Tibial nerve (tissue), 4 donors: ENCODE measurements around the gene NME3. TPM values are rescaled to one million over a fixed set of nuclear protein-coding genes. Genes with fewer than 3 reads are reported as not detected.
"Not testable (repeated sequence)": the region's sequence is repeated elsewhere in the genome, so short reads cannot be mapped to it uniquely, and the experiment has no call there.

Experiments used
- DNase-seq, 2 donors: peaks; one replicate each; pipeline ENCODE4 v3.0.0-alpha.2; 2019; ENCODE audit warnings: low spot score in 2 of 2
- H3K27ac ChIP-seq, 4 donors: fragments of 200-600 bp; sonication (generic) in 3 of 4; one replicate each; pipeline ENCODE4 v1.5.1; 2017 to 2019; ENCODE audit warnings: mild to moderate bottlenecking in 1 of 4
- H3K27me3 ChIP-seq, 2 donors: fragments of 200-600 bp; sonication (generic) in 1 of 2; one replicate each; pipeline versions ENCODE4 v1.5.1 to v1.6.0; 2017 to 2019
- H3K36me3 ChIP-seq, 3 donors: fragments of 200-600 bp; sonication (generic); one replicate each; pipeline ENCODE4 v1.5.1; 2018 to 2019
- H3K4me1 ChIP-seq, 4 donors: fragments of 200-600 bp; sonication (generic) in 3 of 4; one replicate each; pipeline ENCODE4 v1.5.1; 2017 to 2019
- H3K4me3 ChIP-seq, 4 donors: fragments of 200-600 bp; sonication (generic) in 3 of 4; one replicate each; pipeline ENCODE4 v1.5.1; 2017 to 2019; ENCODE audit warnings: mild to moderate bottlenecking in 1 of 4, moderate library complexity in 1 of 4
- H3K9me3 ChIP-seq, 4 donors: fragments of 200-600 bp; sonication (generic) in 3 of 4; one replicate each; pipeline ENCODE4 v1.5.1; 2017 to 2019
- EP300 ChIP-seq, 2 donors: sonication (generic); formaldehyde crosslinking; IDR thresholded peaks; one replicate each; pipeline ENCODE4 v1.6.1; 2017; ENCODE audit warnings: antibody characterized with exemption in 2 of 2, mild to moderate bottlenecking in 1 of 2
- POLR2A ChIP-seq, 2 donors: fragments of 450-650 bp; IDR thresholded peaks; one replicate each; pipeline ENCODE4 v1.6.1; 2017; ENCODE audit warnings: antibody characterized with exemption in 2 of 2, mild to moderate bottlenecking in 2 of 2, moderate library complexity in 2 of 2
- whole genome bisulfite sequencing, 2 donors: methylation state at CpG; one replicate each; pipeline ENCODE4 v1.1.5; 2018; 5-methylcytosine and 5-hydroxymethylcytosine counted together
- total RNA-seq, 4 donors: library from RNA; depleted of rRNA; stranded (reverse); fragments of >200 nt; gene quantifications; one replicate each; pipeline ENCODE4 v1.1.0, GENCODE V29; 2016
- TF ChIP-seq, protein P1 (sequence below), 5 experiments: fragments of 200-600 bp in 3 of 5; fragments of 450-650 bp in 2 of 5; sonication (generic) in 3 of 5; IDR thresholded peaks; one replicate each; pipeline ENCODE4 v1.5.1; 2016 to 2019; ENCODE audit warnings: antibody characterized with exemption in 5 of 5, mild to moderate bottlenecking in 3 of 5, moderate library complexity in 2 of 5

NME3 gene
- total RNA-seq, 4 donors from 2014 or later = 113 to 198 (median 128) TPM

DNA sequence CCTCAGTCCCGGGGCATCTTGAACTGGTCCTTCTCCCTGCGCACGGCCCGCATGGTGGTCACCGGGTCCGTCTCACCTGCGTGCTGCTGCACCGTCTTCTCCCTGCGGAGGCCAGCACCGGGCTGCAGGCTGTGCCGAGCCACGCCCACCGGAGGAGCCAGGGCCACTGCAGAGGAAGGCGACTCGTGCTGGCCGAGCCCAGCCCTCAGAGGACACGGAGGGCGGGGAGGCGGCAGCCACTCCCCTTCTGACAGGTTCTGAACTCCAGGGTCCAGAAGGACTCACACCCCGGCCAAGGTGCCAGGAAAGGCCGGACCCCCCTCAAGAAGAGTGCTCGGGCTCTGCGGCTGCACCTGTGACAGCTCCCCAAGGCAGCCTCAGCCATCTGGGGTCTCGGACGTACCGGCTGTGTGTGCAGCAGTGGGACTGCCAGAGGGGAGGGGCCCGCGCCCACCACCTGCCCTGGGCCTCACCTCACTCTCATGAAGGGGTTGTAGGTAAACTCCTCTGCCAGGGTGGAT lies 38.0 kb upstream of the NME3 start:
- no peak overlapping the region for H3K27ac ChIP-seq
- H3K36me3 ChIP-seq = peaks cover 0 to 73% (median 12%) of the 10 kb centered on the region in 3 donors
- no peak overlapping the region for H3K4me3 ChIP-seq
- DNase-seq = no peak
- no peaks in the 10 kb centered on the region for H3K9me3 ChIP-seq
- H3K27me3 ChIP-seq = no peaks in the 10 kb centered on the region
- TF ChIP-seq POLR2A (IDR thresholded peaks at IDR 0.05) (no peak), EP300 (IDR thresholded peaks at IDR 0.05) (no peak)
- TF ChIP-seq, protein P1, sequence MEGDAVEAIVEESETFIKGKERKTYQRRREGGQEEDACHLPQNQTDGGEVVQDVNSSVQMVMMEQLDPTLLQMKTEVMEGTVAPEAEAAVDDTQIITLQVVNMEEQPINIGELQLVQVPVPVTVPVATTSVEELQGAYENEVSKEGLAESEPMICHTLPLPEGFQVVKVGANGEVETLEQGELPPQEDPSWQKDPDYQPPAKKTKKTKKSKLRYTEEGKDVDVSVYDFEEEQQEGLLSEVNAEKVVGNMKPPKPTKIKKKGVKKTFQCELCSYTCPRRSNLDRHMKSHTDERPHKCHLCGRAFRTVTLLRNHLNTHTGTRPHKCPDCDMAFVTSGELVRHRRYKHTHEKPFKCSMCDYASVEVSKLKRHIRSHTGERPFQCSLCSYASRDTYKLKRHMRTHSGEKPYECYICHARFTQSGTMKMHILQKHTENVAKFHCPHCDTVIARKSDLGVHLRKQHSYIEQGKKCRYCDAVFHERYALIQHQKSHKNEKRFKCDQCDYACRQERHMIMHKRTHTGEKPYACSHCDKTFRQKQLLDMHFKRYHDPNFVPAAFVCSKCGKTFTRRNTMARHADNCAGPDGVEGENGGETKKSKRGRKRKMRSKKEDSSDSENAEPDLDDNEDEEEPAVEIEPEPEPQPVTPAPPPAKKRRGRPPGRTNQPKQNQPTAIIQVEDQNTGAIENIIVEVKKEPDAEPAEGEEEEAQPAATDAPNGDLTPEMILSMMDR (IDR thresholded peaks at IDR 0.05) = no peak
- peaks cover 0 to 9% (median 0%) of the 10 kb centered on the region in 4 donors for H3K4me1 ChIP-seq
- 82 to 88% methylated on average over 15 to 24 of the region's 28 CpGs for WGBS, 2 donors

DNA sequence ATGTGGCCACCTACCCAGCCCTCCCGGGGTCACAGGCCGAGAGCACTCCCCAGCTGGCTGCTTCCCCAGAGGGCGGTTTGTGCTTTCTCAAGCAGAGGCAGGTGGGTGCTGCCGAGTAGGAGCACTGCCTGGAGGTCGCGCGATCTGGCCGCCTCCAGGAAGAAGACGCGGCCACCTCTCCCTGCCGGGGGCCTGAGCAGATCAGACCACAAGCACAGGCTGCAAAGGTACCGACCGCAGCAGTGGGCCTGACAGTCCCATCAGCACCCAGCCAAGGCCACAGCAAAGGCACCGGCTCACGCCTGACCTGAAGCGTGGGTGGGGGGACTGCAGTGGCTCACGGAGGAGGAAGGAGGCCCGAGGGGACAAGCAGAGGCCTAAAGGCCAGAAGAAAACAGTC lies 37.3 kb upstream of the NME3 start:
- H3K4me3 ChIP-seq = no peak overlapping the region
- WGBS, 2 donors = 79 to 82% methylated on average over 16 to 18 of the region's 18 CpGs
- TF ChIP-seq POLR2A (IDR thresholded peaks at IDR 0.05) (no peak), EP300 (IDR thresholded peaks at IDR 0.05) (no peak)
- TF ChIP-seq, protein P1 (IDR thresholded peaks at IDR 0.05) = no peak
- peaks cover 0 to 69% (median 12%) of the 10 kb centered on the region in 3 donors for H3K36me3 ChIP-seq
- H3K27ac ChIP-seq = no peak overlapping the region
- H3K4me1 ChIP-seq = peaks cover 0 to 9% (median 0%) of the 10 kb centered on the region in 4 donors
- DNase-seq = no peak
- no peaks in the 10 kb centered on the region for H3K9me3 ChIP-seq
- H3K27me3 ChIP-seq = no peaks in the 10 kb centered on the region

DNA sequence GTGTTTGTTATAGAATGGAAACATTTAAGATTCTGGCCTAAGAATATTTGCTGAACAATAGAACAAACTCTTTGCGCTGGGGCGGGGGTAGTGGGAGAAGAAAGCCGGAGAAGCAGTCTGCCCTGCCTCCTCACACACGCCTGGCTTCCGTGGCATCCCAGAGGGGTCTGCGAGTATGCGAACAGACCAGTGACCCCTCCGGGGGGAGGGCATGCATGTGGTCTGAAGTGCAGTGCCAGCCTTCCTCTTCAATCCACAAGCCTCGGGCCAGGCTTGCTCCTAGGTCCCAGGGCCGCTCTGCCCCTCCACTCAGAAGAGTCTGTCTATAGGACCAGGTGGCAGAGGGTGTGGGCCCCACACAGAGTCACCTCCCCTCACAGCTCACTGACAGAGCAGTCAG lies 36.3 kb upstream of the NME3 start:
- H3K4me1 ChIP-seq = peaks cover 0 to 2% (median 0%) of the 10 kb centered on the region in 4 donors

DNA sequence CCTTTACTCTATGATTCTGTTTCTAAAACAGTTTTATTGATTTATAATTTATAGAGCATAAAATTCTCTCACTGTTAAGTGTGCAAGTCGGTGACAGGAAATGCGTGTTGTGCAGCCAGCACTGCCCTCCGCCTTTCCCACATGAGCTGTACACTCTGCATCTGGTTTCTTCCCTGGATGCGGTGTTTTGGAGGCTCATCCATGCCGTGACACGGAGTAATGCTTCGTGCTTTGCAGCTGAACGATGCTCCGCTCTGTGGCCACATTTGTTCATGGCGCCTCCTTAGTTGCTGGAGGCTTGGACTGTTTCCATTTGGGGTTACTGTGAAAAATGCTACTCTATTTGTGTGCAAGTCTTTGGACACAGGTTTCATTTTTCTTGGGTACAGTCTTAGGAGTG lies 29.4 kb upstream of the NME3 start:
- Histone ChIP-seq H3K36me3 (peaks cover 0 to 17% (median 0%) of the 10 kb centered on the region in 3 donors), H3K27me3 (no peaks in the 10 kb centered on the region), H3K4me1 (no peaks in the 10 kb centered on the region), H3K4me3 (no peak overlapping the region), H3K27ac (no peak overlapping the region), H3K9me3 (peaks cover 0 to 15% (median 0%) of the 10 kb centered on the region in 4 donors)
- TF ChIP-seq, protein P1 (IDR thresholded peaks at IDR 0.05) = no peak
- TF ChIP-seq EP300 (IDR thresholded peaks at IDR 0.05) (no peak), POLR2A (IDR thresholded peaks at IDR 0.05) (no peak)
- no peak for DNase-seq
- 81% methylated on average over 10 of the region's 10 CpGs for WGBS, 2 donors

More for the DNA sequence above, 36.3 kb upstream of the NME3 start:
- Histone ChIP-seq H3K4me3 (no peak overlapping the region), H3K27me3 (no peaks in the 10 kb centered on the region), H3K36me3 (peaks cover 0 to 58% (median 12%) of the 10 kb centered on the region in 3 donors), H3K9me3 (no peaks in the 10 kb centered on the region), H3K27ac (no peak overlapping the region)
- no peak for DNase-seq
- no peak for TF ChIP-seq EP300 (IDR thresholded peaks at IDR 0.05)
- no peak for TF ChIP-seq POLR2A (IDR thresholded peaks at IDR 0.05)
- TF ChIP-seq, protein P1 (IDR thresholded peaks at IDR 0.05) = no peak
- WGBS, 2 donors = 75 to 90% methylated on average over 10 of the region's 10 CpGs

DNA sequence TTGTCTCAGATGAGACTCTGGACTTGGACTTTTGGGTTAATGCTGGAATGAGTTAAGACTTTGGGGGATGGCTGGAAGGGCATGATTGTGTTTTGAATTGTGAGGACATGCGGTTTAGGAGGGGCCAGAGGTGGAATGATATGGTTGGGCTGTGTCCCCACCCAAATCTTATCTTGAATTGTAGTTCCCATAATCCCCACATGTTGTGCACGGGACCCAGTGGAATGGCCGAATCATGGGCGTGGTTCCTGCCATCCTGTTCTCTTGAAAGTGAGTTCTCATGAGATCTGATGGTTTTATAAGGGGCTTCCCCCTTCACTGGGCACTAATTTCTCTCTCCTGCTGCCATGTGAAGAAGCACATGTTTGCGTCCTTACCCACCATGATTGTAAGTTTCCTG lies 27.9 kb upstream of the NME3 start:
- WGBS, 2 donors = 87 to 92% methylated on average over 5 of the region's 5 CpGs
- H3K4me1 ChIP-seq, H3K4me3 ChIP-seq, H3K27me3 ChIP-seq, H3K27ac ChIP-seq, DNase-seq: not testable (repeated sequence)
- peaks cover 0 to 12% (median 0%) of the 10 kb centered on the region in 3 donors for H3K36me3 ChIP-seq
- peaks cover 0 to 15% (median 0%) of the 10 kb centered on the region in 4 donors for H3K9me3 ChIP-seq
